ENCODE data around the gene MGAT3. TPM values are rescaled to one million over a fixed set of nuclear protein-coding genes. Genes with fewer than 3 reads are reported as not detected.
A peak's percentile ranks its signal among the peaks of the same experiment; 100 is the strongest.

The MGAT3 gene
- total and polyA plus RNA-seq, 4 donors: 0.26 to 11.0 (median 1.8) TPM

- intact Hi-C loops (cut with DNase I): no loop called here
- no peak for ATAC-seq (ENCODE audit: low FRiP score)
- H3K27ac ChIP-seq (ENCODE audit: low read depth in 1 of 2, low read length in 2 of 2): no peak overlapping the region
- H3K27me3 ChIP-seq (ENCODE audit: control insufficient read depth in 1 of 2, insufficient read depth in 2 of 2, low read length in 1 of 2): no peaks in the 10 kb centered on the region
- no peaks in the 10 kb centered on the region for H3K4me1 ChIP-seq (ENCODE audit: control insufficient read depth in 1 of 2, insufficient read depth in 2 of 2, low read length in 2 of 2)
- peaks cover 0 to 16% of the 10 kb centered on the region in 2 donors for H3K36me3 ChIP-seq (ENCODE audit: control insufficient read depth in 1 of 2, insufficient read depth in 2 of 2, low read length in 1 of 2)
- DNase-seq: peak in 1 of 2 donors; percentile 59
- H3K9me3 ChIP-seq (ENCODE audit: control insufficient read depth, low read length): no peaks in the 10 kb centered on the region
- H3K4me3 ChIP-seq (ENCODE audit: low read length in 2 of 2): no peak overlapping the region
- WGBS, 2 donors: 39 to 43% methylated on average over 11 of the region's 11 CpGs
These were observed 41.9 kb upstream of the MGAT3 start for GRCh38 chr22:39414886-39415285.

- Histone ChIP-seq H3K4me1 (ENCODE audit: control insufficient read depth in 1 of 2, insufficient read depth in 2 of 2, low read length in 2 of 2) (no peaks in the 10 kb centered on the region), H3K4me3 (ENCODE audit: low read length in 2 of 2) (no peak overlapping the region), H3K9me3 (ENCODE audit: control insufficient read depth, low read length) (no peaks in the 10 kb centered on the region), H3K36me3 (ENCODE audit: control insufficient read depth in 1 of 2, insufficient read depth in 2 of 2, low read length in 1 of 2) (peaks cover 3 to 20% of the 10 kb centered on the region in 2 donors), H3K27ac (ENCODE audit: low read depth in 1 of 2, low read length in 2 of 2) (no peak overlapping the region), H3K27me3 (ENCODE audit: control insufficient read depth in 1 of 2, insufficient read depth in 2 of 2, low read length in 1 of 2) (no peaks in the 10 kb centered on the region)
- 93 to 94% methylated on average over 16 of the region's 16 CpGs for whole genome bisulfite sequencing, 2 donors
- peak in 1 of 2 donors; percentile 71 for DNase-seq
- ATAC-seq (ENCODE audit: low FRiP score): no peak
- intact Hi-C loops (cut with DNase I): no loop called here
These were observed 41.3 kb upstream of the MGAT3 start for GRCh38 chr22:39415506-39415905.

- H3K36me3 ChIP-seq (ENCODE audit: control insufficient read depth in 1 of 2, insufficient read depth in 2 of 2, low read length in 1 of 2): peaks cover 3 to 22% of the 10 kb centered on the region in 2 donors
- no peak overlapping the region for H3K27ac ChIP-seq (ENCODE audit: low read depth in 1 of 2, low read length in 2 of 2)
- intact Hi-C loops (cut with DNase I): no loop called here
- no peak for ATAC-seq (ENCODE audit: low FRiP score)
- H3K4me3 ChIP-seq (ENCODE audit: low read length in 2 of 2): no peak overlapping the region
- DNase-seq: peak in 1 of 2 donors; percentile 44
- 77 to 78% methylated on average over 7 of the region's 7 CpGs for WGBS, 2 donors
- no peaks in the 10 kb centered on the region for H3K4me1 ChIP-seq (ENCODE audit: control insufficient read depth in 1 of 2, insufficient read depth in 2 of 2, low read length in 2 of 2)
- H3K9me3 ChIP-seq (ENCODE audit: control insufficient read depth, low read length): no peaks in the 10 kb centered on the region
- no peaks in the 10 kb centered on the region for H3K27me3 ChIP-seq (ENCODE audit: control insufficient read depth in 1 of 2, insufficient read depth in 2 of 2, low read length in 1 of 2)
These were observed 40.5 kb upstream of the MGAT3 start for GRCh38 chr22:39416319-39416718.

- no peaks in the 10 kb centered on the region for H3K4me1 ChIP-seq (ENCODE audit: control insufficient read depth in 1 of 2, insufficient read depth in 2 of 2, low read length in 2 of 2)
- H3K36me3 ChIP-seq (ENCODE audit: control insufficient read depth in 1 of 2, insufficient read depth in 2 of 2, low read length in 1 of 2): peaks cover 3 to 23% of the 10 kb centered on the region in 2 donors
- no peak overlapping the region for H3K4me3 ChIP-seq (ENCODE audit: low read length in 2 of 2)
- no peak for ATAC-seq (ENCODE audit: low FRiP score)
- DNase-seq: peak in 1 of 2 donors; percentile 69
- H3K27me3 ChIP-seq (ENCODE audit: control insufficient read depth in 1 of 2, insufficient read depth in 2 of 2, low read length in 1 of 2): no peaks in the 10 kb centered on the region
- no peaks in the 10 kb centered on the region for H3K9me3 ChIP-seq (ENCODE audit: control insufficient read depth, low read length)
- H3K27ac ChIP-seq (ENCODE audit: low read depth in 1 of 2, low read length in 2 of 2): no peak overlapping the region
- intact Hi-C loops (cut with DNase I): no loop called here
- 85 to 91% methylated on average over 12 of the region's 12 CpGs for WGBS, 2 donors
These were observed 39.2 kb upstream of the MGAT3 start for GRCh38 chr22:39417641-39418040.

- H3K27me3 ChIP-seq (ENCODE audit: control insufficient read depth in 1 of 2, insufficient read depth in 2 of 2, low read length in 1 of 2): no peaks in the 10 kb centered on the region
- ATAC-seq (ENCODE audit: low FRiP score) (no peak), DNase-seq (peak in 1 of 2 donors; percentile 55)
- WGBS, 2 donors: 86 to 90% methylated on average over 12 of the region's 12 CpGs
- H3K4me1 ChIP-seq (ENCODE audit: control insufficient read depth in 1 of 2, insufficient read depth in 2 of 2, low read length in 2 of 2): no peaks in the 10 kb centered on the region
- H3K9me3 ChIP-seq (ENCODE audit: control insufficient read depth, low read length): no peaks in the 10 kb centered on the region
- no peak overlapping the region for H3K27ac ChIP-seq (ENCODE audit: low read depth in 1 of 2, low read length in 2 of 2)
- H3K36me3 ChIP-seq (ENCODE audit: control insufficient read depth in 1 of 2, insufficient read depth in 2 of 2, low read length in 1 of 2): peaks cover 3 to 23% of the 10 kb centered on the region in 2 donors
- intact Hi-C loops (cut with DNase I): no loop called here
- H3K4me3 ChIP-seq (ENCODE audit: low read length in 2 of 2): no peak overlapping the region
These were observed 38.1 kb upstream of the MGAT3 start for GRCh38 chr22:39418696-39419095.

- ATAC-seq (ENCODE audit: low FRiP score) (no peak), DNase-seq (peak; percentile 41 to 56)
- peaks cover 3 to 23% of the 10 kb centered on the region in 2 donors for H3K36me3 ChIP-seq (ENCODE audit: control insufficient read depth in 1 of 2, insufficient read depth in 2 of 2, low read length in 1 of 2)
- intact Hi-C loops (cut with DNase I): no loop called here
- H3K9me3 ChIP-seq (ENCODE audit: control insufficient read depth, low read length): no peaks in the 10 kb centered on the region
- H3K27me3 ChIP-seq (ENCODE audit: control insufficient read depth in 1 of 2, insufficient read depth in 2 of 2, low read length in 1 of 2): no peaks in the 10 kb centered on the region
- H3K4me1 ChIP-seq (ENCODE audit: control insufficient read depth in 1 of 2, insufficient read depth in 2 of 2, low read length in 2 of 2): no peaks in the 10 kb centered on the region
- WGBS, 2 donors: 88 to 91% methylated on average over 6 of the region's 6 CpGs
- H3K27ac ChIP-seq (ENCODE audit: low read depth in 1 of 2, low read length in 2 of 2): no peak overlapping the region
- H3K4me3 ChIP-seq (ENCODE audit: low read length in 2 of 2): no peak overlapping the region
These were observed 37.7 kb upstream of the MGAT3 start for GRCh38 chr22:39419096-39419495.

- DNase-seq (peak in 1 of 2 donors; percentile 64), ATAC-seq (ENCODE audit: low FRiP score) (no peak)
- H3K4me3 ChIP-seq (ENCODE audit: low read length in 2 of 2): no peak overlapping the region
- H3K36me3 ChIP-seq (ENCODE audit: control insufficient read depth in 1 of 2, insufficient read depth in 2 of 2, low read length in 1 of 2): peaks cover 3 to 23% of the 10 kb centered on the region in 2 donors
- intact Hi-C loops (cut with DNase I): no loop called here
- WGBS, 2 donors: 88 to 91% methylated on average over 5 of the region's 5 CpGs
- H3K9me3 ChIP-seq (ENCODE audit: control insufficient read depth, low read length): no peaks in the 10 kb centered on the region
- no peaks in the 10 kb centered on the region for H3K4me1 ChIP-seq (ENCODE audit: control insufficient read depth in 1 of 2, insufficient read depth in 2 of 2, low read length in 2 of 2)
- no peaks in the 10 kb centered on the region for H3K27me3 ChIP-seq (ENCODE audit: control insufficient read depth in 1 of 2, insufficient read depth in 2 of 2, low read length in 1 of 2)
- no peak overlapping the region for H3K27ac ChIP-seq (ENCODE audit: low read depth in 1 of 2, low read length in 2 of 2)
These were observed 36.9 kb upstream of the MGAT3 start for GRCh38 chr22:39419911-39420310.

- peaks cover 3 to 21% of the 10 kb centered on the region in 2 donors for H3K36me3 ChIP-seq (ENCODE audit: control insufficient read depth in 1 of 2, insufficient read depth in 2 of 2, low read length in 1 of 2)
- intact Hi-C loops (cut with DNase I): no loop called here
- DNase-seq: peak; percentile 21 to 55
These were observed 35.1 kb upstream of the MGAT3 start for GRCh38 chr22:39421691-39422090.

GRCh38 chr22:39422101-39422500, 34.7 kb upstream of the MGAT3 start:
- intact Hi-C loops (cut with DNase I): no loop called here
- peaks cover 3 to 22% of the 10 kb centered on the region in 2 donors for H3K36me3 ChIP-seq (ENCODE audit: control insufficient read depth in 1 of 2, insufficient read depth in 2 of 2, low read length in 1 of 2)
- 84 to 89% methylated on average over 7 of the region's 7 CpGs for WGBS, 2 donors
- H3K27ac ChIP-seq (ENCODE audit: low read depth in 1 of 2, low read length in 2 of 2): no peak overlapping the region
- no peak overlapping the region for H3K4me3 ChIP-seq (ENCODE audit: low read length in 2 of 2)
- no peak for ATAC-seq (ENCODE audit: low FRiP score)
- H3K27me3 ChIP-seq (ENCODE audit: control insufficient read depth in 1 of 2, insufficient read depth in 2 of 2, low read length in 1 of 2): no peaks in the 10 kb centered on the region
- peak; percentile 19 to 32 for DNase-seq
- H3K4me1 ChIP-seq (ENCODE audit: control insufficient read depth in 1 of 2, insufficient read depth in 2 of 2, low read length in 2 of 2): no peaks in the 10 kb centered on the region
- no peaks in the 10 kb centered on the region for H3K9me3 ChIP-seq (ENCODE audit: control insufficient read depth, low read length)

More at GRCh38 chr22:39421691-39422090, 35.1 kb upstream of the MGAT3 start:
- Histone ChIP-seq H3K27me3 (ENCODE audit: control insufficient read depth in 1 of 2, insufficient read depth in 2 of 2, low read length in 1 of 2) (no peaks in the 10 kb centered on the region), H3K27ac (ENCODE audit: low read depth in 1 of 2, low read length in 2 of 2) (no peak overlapping the region), H3K9me3 (ENCODE audit: control insufficient read depth, low read length) (no peaks in the 10 kb centered on the region), H3K4me3 (ENCODE audit: low read length in 2 of 2) (no peak overlapping the region), H3K4me1 (ENCODE audit: control insufficient read depth in 1 of 2, insufficient read depth in 2 of 2, low read length in 2 of 2) (no peaks in the 10 kb centered on the region)
- no peak for ATAC-seq (ENCODE audit: low FRiP score)
- WGBS, 2 donors: 90 to 94% methylated on average over 11 of the region's 11 CpGs
